Measurements from ENCODE around the gene ZNF532. TPM values are rescaled to one million over a fixed set of nuclear protein-coding genes. Genes with fewer than 3 reads are reported as not detected.

The ZNF532 gene
- total and polyA plus RNA-seq, 9 of the 15 experiments (the other 6 are each of a cell fraction or from before 2014, with no cell fraction given): 0.42 TPM; not detected in 8

DNA sequence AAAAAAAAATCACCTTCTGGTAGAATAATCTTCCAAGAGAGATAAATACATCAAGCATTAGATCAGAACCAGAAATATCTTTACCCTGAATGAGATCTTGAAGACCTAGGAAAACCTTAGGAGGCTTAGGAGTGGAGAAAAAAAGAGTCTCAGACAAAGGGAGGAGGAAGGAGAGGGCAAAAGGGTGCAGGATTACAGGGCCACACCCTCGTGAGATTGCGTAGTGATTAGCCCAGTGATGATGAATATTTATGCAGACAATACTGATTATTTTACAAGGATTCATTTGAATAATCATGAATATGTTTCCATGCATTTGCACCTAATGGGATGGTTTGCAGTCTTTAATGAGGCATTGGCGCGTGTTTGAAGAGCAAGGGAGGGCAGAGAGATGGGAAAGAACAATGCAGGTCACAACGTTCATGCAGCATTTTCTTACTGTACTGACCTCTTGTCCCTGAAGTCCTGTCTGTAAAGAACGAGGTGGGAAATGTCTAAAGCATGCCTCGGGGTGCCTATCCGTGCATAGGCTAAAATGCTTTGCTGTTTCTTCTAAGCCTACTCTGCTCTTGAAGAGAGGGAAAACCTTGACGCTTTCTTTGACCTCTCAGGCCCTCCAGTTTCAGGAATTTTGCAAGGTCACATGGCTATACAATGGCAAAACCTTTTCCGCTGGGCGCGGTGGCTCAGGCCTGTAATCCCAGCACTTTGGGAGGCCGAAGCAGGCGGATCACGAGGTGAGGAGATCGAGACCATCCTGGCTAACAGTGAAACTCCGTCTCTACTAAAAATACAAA lies 18.6 kb upstream of the ZNF532 start:
- Histone ChIP-seq H4K20me1 (replicated peaks; ENCODE audit: control insufficient read depth, insufficient read depth, low read length) (no peaks in the 10 kb centered on the region), H3K4me2 (ENCODE audit: insufficient read depth, low read length) (no peak overlapping the region), H3K36me3 (ENCODE audit: control insufficient read depth, insufficient read depth, low read length) (no peaks in the 10 kb centered on the region), H3K4me1 (replicated peaks in 1 of 2; ENCODE audit: control insufficient read depth in 2 of 2, insufficient read depth in 2 of 2, low read length in 2 of 2) (no peaks in the 10 kb centered on the region), H3K4me3 (no peak overlapping the region), H3K79me2 (ENCODE audit: control insufficient read depth, insufficient read depth, low read length) (no peaks in the 10 kb centered on the region), H3K9me3 (replicated peaks; ENCODE audit: control insufficient read depth, insufficient read depth, low read depth, low read length) (no peaks in the 10 kb centered on the region), H3K9me1 (ENCODE audit: control insufficient read depth, insufficient read depth, low read length) (no peaks in the 10 kb centered on the region), H3K27ac (ENCODE audit: extremely low read depth, low read depth, low read length) (no peak overlapping the region), H3K27me3 (ENCODE audit: control insufficient read depth in 2 of 2, insufficient read depth in 2 of 2, low read length in 2 of 2) (peaks cover 0 to 14% of the 10 kb centered on the region in 2 experiments; a peak in 3 of 5 replicates), H3K9ac (ENCODE audit: insufficient read depth in 1 of 2, low read depth in 2 of 2, low read length in 2 of 2) (no peak overlapping the region), H2AFZ (ENCODE audit: low read depth, low read length) (no peak overlapping the region)
- in situ Hi-C loops (cut with MboI) (no loop called here), intact Hi-C loops (cut with micrococcal nuclease) (no loop called here)
- DNase-seq (ENCODE audit: extremely low read depth in 1 of 4, low spot score in 3 of 4) (no peak), FAIRE-seq (no peak), ATAC-seq (no peak)
- CTCF ChIA-PET (ENCODE audit: low intra/inter-chr PET ratio): no interaction called here
- POLR2A ChIA-PET: no interaction called here
- TF ChIP-seq TAF1 (IDR thresholded peaks at IDR 0.05; ENCODE audit: control insufficient read depth, extremely low read depth, insufficient read depth, low read length, severe bottlenecking) (no peak), KAT2B (IDR thresholded peaks at IDR 0.05; ENCODE audit: low read depth, low read length) (no peak), JUN (IDR thresholded peaks at IDR 0.05; ENCODE audit: borderline replicate concordance, low read depth, low read length) (no peak), JUN (CRISPR knock-in tag; IDR thresholded peaks at IDR 0.05; ENCODE audit: borderline replicate concordance) (no peak), PHF21A (IDR thresholded peaks at IDR 0.05; ENCODE audit: borderline replicate concordance, low read depth) (no peak), NR1H2 (CRISPR knock-in tag; IDR thresholded peaks at IDR 0.05) (no peak), NONO (IDR thresholded peaks at IDR 0.05; ENCODE audit: low read depth in 2 of 2, low read length in 1 of 2) (no peak), PHB (CRISPR knock-in tag; IDR thresholded peaks at IDR 0.05) (no peak), ZNF584 (CRISPR knock-in tag; IDR thresholded peaks at IDR 0.05; ENCODE audit: low read depth) (no peak), MEF2A (IDR thresholded peaks at IDR 0.05; ENCODE audit: control insufficient read depth, low read depth, low read length) (no peak), COPS2 (conservative IDR thresholded peaks at IDR 0.05) (no peak), ZC3H4 (CRISPR knock-in tag; IDR thresholded peaks at IDR 0.05; ENCODE audit: borderline replicate concordance) (no peak), BMI1 (IDR thresholded peaks at IDR 0.05; ENCODE audit: low read length) (no peak), ZNF175 (CRISPR knock-in tag; IDR thresholded peaks at IDR 0.05; ENCODE audit: low read depth) (no peak), SMARCC2 (IDR thresholded peaks at IDR 0.05; ENCODE audit: low read depth) (no peak), IRF2 (CRISPR knock-in tag; IDR thresholded peaks at IDR 0.05) (no peak), HDAC8 (tag; IDR thresholded peaks at IDR 0.05) (no peak), ZNF398 (CRISPR knock-in tag; IDR thresholded peaks at IDR 0.05) (no peak), ZBTB7A (IDR thresholded peaks at IDR 0.05; ENCODE audit: borderline replicate concordance, control insufficient read depth, low read depth, low read length) (no peak)
- TF ChIP-seq, protein P1, sequence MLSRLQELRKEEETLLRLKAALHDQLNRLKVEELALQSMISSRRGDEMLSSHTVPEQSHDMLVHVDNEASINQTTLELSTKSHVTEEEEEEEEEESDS (CRISPR knock-in tag; IDR thresholded peaks at IDR 0.05): no peak
- WGBS (ENCODE audit: insufficient coverage, low coverage, missing lambda C conversion rate): 2% methylated on average over 17 of the region's 17 CpGs
- BruUV-seq (replicated peaks): no TSS peak
